HL-60 (cell line): Measurements from ENCODE around the gene DLL4.

Experiments
- GABPA ChIP-seq: IDR thresholded peaks from 2 replicates; pipeline ENCODE4 v1.6.1; 2012; ENCODE audit warnings: low read depth
- POLR2AphosphoS5 ChIP-seq: IDR thresholded peaks from 2 replicates; pipeline ENCODE4 v1.6.1; 2012; ENCODE audit warnings: low read depth
- SPI1 ChIP-seq: IDR thresholded peaks from 2 replicates; pipeline ENCODE4 v1.6.1; 2012; ENCODE audit warnings: low read depth, mild to moderate bottlenecking, borderline replicate concordance
- TF ChIP-seq, protein P1 (sequence below): IDR thresholded peaks from one replicate; pipeline ENCODE4 v1.5.1; 2011; ENCODE audit warnings: low read length, control low read depth, inconsistent platforms; ENCODE audit not compliant: insufficient read depth
- TF ChIP-seq, protein P2 (sequence below): IDR thresholded peaks from 2 replicates; pipeline ENCODE4 v1.6.1; 2012; ENCODE audit warnings: low read depth; ENCODE audit not compliant: insufficient replicate concordance

DNA sequence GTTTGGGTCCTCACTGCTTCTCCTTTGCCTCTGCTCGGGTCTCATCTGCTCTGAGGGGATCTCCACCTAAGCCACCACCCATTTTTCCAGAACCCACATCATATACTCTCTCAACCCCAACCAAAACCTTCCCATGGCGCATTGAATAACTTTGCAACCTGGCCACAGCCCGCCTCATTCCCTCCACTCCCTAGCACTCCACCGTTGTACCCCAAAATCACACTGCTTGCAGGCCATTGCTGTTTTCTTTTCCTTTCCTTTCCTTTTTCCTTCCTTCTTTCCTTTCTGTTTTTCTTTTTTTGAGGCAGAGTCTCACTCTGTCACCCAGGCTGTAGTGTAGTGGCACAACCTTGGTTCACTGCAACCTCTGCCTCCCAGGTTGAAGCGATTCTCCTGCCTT lies 38.0 kb upstream of the DLL4 start:
- TF ChIP-seq, protein P1, sequence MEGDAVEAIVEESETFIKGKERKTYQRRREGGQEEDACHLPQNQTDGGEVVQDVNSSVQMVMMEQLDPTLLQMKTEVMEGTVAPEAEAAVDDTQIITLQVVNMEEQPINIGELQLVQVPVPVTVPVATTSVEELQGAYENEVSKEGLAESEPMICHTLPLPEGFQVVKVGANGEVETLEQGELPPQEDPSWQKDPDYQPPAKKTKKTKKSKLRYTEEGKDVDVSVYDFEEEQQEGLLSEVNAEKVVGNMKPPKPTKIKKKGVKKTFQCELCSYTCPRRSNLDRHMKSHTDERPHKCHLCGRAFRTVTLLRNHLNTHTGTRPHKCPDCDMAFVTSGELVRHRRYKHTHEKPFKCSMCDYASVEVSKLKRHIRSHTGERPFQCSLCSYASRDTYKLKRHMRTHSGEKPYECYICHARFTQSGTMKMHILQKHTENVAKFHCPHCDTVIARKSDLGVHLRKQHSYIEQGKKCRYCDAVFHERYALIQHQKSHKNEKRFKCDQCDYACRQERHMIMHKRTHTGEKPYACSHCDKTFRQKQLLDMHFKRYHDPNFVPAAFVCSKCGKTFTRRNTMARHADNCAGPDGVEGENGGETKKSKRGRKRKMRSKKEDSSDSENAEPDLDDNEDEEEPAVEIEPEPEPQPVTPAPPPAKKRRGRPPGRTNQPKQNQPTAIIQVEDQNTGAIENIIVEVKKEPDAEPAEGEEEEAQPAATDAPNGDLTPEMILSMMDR = no peak
- no peak for TF ChIP-seq GABPA
- TF ChIP-seq, protein P2, sequence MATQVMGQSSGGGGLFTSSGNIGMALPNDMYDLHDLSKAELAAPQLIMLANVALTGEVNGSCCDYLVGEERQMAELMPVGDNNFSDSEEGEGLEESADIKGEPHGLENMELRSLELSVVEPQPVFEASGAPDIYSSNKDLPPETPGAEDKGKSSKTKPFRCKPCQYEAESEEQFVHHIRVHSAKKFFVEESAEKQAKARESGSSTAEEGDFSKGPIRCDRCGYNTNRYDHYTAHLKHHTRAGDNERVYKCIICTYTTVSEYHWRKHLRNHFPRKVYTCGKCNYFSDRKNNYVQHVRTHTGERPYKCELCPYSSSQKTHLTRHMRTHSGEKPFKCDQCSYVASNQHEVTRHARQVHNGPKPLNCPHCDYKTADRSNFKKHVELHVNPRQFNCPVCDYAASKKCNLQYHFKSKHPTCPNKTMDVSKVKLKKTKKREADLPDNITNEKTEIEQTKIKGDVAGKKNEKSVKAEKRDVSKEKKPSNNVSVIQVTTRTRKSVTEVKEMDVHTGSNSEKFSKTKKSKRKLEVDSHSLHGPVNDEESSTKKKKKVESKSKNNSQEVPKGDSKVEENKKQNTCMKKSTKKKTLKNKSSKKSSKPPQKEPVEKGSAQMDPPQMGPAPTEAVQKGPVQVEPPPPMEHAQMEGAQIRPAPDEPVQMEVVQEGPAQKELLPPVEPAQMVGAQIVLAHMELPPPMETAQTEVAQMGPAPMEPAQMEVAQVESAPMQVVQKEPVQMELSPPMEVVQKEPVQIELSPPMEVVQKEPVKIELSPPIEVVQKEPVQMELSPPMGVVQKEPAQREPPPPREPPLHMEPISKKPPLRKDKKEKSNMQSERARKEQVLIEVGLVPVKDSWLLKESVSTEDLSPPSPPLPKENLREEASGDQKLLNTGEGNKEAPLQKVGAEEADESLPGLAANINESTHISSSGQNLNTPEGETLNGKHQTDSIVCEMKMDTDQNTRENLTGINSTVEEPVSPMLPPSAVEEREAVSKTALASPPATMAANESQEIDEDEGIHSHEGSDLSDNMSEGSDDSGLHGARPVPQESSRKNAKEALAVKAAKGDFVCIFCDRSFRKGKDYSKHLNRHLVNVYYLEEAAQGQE = no peak
- TF ChIP-seq POLR2AphosphoS5 = no peak
- TF ChIP-seq SPI1 = no peak
